Fibroblast of lung (primary cell): ENCODE results near the gene C1QB. TPM values are rescaled to one million over a fixed set of nuclear protein-coding genes. Genes with fewer than 3 reads are reported as not detected.

Experiments
- DNase-seq, 2 donors: peaks; one replicate each; pipeline versions ENCODE4 v3.0.0 to v3.0.0-alpha.2; 2010; ENCODE audit warnings: low read depth in 2 of 2
- H2AFZ ChIP-seq: 2 replicates; pipeline ENCODE4 v1.5.1; 2012; ENCODE audit warnings: low read length, control low read depth, inconsistent platforms
- H3K27ac ChIP-seq: 2 replicates; pipeline ENCODE4 v1.5.1; 2011; ENCODE audit warnings: low read length, control low read depth; ENCODE audit not compliant: insufficient read depth
- H3K27me3 ChIP-seq: 2 replicates; pipeline ENCODE4 v1.5.1; 2011; ENCODE audit warnings: mild to moderate bottlenecking, low read length; ENCODE audit not compliant: control insufficient read depth, insufficient read depth
- H3K36me3 ChIP-seq: 2 replicates; pipeline ENCODE4 v1.5.1; 2011; ENCODE audit warnings: low read length; ENCODE audit not compliant: control insufficient read depth, insufficient read depth
- H3K4me1 ChIP-seq: 2 replicates; pipeline ENCODE4 v1.5.1; 2011; ENCODE audit warnings: low read length; ENCODE audit not compliant: control insufficient read depth, insufficient read depth; ENCODE audit errors: extremely low read depth
- H3K4me2 ChIP-seq: 2 replicates; pipeline ENCODE4 v1.5.1; 2011; ENCODE audit warnings: low read length, control low read depth; ENCODE audit not compliant: insufficient read depth; ENCODE audit errors: extremely low read depth
- H3K4me3 ChIP-seq, 4 experiments: fragments of 200-600 bp in 1 of 4; sonication (generic) in 1 of 4; replicated peaks in 1 of 4; 2 replicates each; pipeline ENCODE4 v1.5.1; 2011 to 2016; ENCODE audit warnings: low read length in 4 of 4, low read depth in 3 of 4, mild to moderate bottlenecking in 3 of 4, control low read depth in 2 of 4, inconsistent platforms in 1 of 4, mixed read lengths in 1 of 4; ENCODE audit not compliant: insufficient read depth in 1 of 4; ENCODE audit errors: control extremely low read depth in 1 of 4
- H3K79me2 ChIP-seq: 2 replicates; pipeline ENCODE4 v1.5.1; 2012; ENCODE audit warnings: mild to moderate bottlenecking, low read length, inconsistent platforms; ENCODE audit not compliant: control insufficient read depth, insufficient read depth
- H3K9ac ChIP-seq: 2 replicates; pipeline ENCODE4 v1.5.1; 2011; ENCODE audit warnings: mild to moderate bottlenecking, low read length, control low read depth; ENCODE audit not compliant: insufficient read depth
- H3K9me3 ChIP-seq: 2 replicates; pipeline ENCODE4 v1.5.1; 2012; ENCODE audit warnings: low read depth, low read length; ENCODE audit not compliant: control insufficient read depth, insufficient read depth
- H4K20me1 ChIP-seq: 2 replicates; pipeline ENCODE4 v1.5.1; 2011; ENCODE audit warnings: low read length; ENCODE audit not compliant: control insufficient read depth, insufficient read depth; ENCODE audit errors: extremely low read depth
- EZH2 ChIP-seq: IDR thresholded peaks from 2 replicates; pipeline ENCODE4 v1.5.1; 2012; ENCODE audit warnings: low read length, control low read depth, mild to moderate bottlenecking; ENCODE audit errors: missing control alignments
- polyA plus RNA-seq, 2 donors: library from polyadenylated mRNA; depleted of rRNA in 1 of 2; stranded (reverse) in 1 of 2; unstranded in 1 of 2; fragments of >200 nt; gene quantifications; 2 replicates each; pipeline ENCODE4 v1.2.1, GENCODE V29; 2011 to 2012; ENCODE audit warnings: missing spikeins in 1 of 2
- total RNA-seq: library from RNA; depleted of rRNA; stranded (reverse); fragments of >200 nt; gene quantifications from 2 replicates; pipeline ENCODE4 v1.2.1, GENCODE V29; 2014
- TF ChIP-seq, protein P1 (sequence below), 2 donors: IDR thresholded peaks in 1 of 2; conservative IDR thresholded peaks in 1 of 2; 1 replicate in 1 of 2; 2 replicates in 1 of 2; pipeline ENCODE4 v1.5.1; 2011 to 2012; ENCODE audit warnings: low read length in 2 of 2, control low read depth in 1 of 2, inconsistent platforms in 1 of 2, low read depth in 1 of 2, mild to moderate bottlenecking in 1 of 2

C1QB gene
- total and polyA plus RNA-seq, 2 donors (not counting 1 experiment from before 2014, with no cell fraction given): not detected

GRCh38 chr1:22612671-22613571, 40.1 kb upstream of the C1QB start:
- TF ChIP-seq EZH2: no peak
- TF ChIP-seq, protein P1, sequence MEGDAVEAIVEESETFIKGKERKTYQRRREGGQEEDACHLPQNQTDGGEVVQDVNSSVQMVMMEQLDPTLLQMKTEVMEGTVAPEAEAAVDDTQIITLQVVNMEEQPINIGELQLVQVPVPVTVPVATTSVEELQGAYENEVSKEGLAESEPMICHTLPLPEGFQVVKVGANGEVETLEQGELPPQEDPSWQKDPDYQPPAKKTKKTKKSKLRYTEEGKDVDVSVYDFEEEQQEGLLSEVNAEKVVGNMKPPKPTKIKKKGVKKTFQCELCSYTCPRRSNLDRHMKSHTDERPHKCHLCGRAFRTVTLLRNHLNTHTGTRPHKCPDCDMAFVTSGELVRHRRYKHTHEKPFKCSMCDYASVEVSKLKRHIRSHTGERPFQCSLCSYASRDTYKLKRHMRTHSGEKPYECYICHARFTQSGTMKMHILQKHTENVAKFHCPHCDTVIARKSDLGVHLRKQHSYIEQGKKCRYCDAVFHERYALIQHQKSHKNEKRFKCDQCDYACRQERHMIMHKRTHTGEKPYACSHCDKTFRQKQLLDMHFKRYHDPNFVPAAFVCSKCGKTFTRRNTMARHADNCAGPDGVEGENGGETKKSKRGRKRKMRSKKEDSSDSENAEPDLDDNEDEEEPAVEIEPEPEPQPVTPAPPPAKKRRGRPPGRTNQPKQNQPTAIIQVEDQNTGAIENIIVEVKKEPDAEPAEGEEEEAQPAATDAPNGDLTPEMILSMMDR (conservative IDR thresholded peaks at IDR 0.05 in 1 of 2, IDR thresholded peaks at IDR 0.05 in 1 of 2; ENCODE audit: low read depth in 1 of 2, low read length in 2 of 2): no peak
- peaks cover 16% of the 10 kb centered on the region for H3K27me3 ChIP-seq
- no peak overlapping the region for H3K4me3 ChIP-seq
- no peaks in the 10 kb centered on the region for H4K20me1 ChIP-seq
- no peak overlapping the region for H3K27ac ChIP-seq
- H3K4me2 ChIP-seq: no peak overlapping the region
- no peaks in the 10 kb centered on the region for H3K4me1 ChIP-seq
- no peaks in the 10 kb centered on the region for H3K36me3 ChIP-seq
- no peaks in the 10 kb centered on the region for H3K9me3 ChIP-seq
- H2AFZ ChIP-seq: no peak overlapping the region
- no peak overlapping the region for H3K9ac ChIP-seq
- H3K79me2 ChIP-seq: no peaks in the 10 kb centered on the region
- no peak for DNase-seq

DNA sequence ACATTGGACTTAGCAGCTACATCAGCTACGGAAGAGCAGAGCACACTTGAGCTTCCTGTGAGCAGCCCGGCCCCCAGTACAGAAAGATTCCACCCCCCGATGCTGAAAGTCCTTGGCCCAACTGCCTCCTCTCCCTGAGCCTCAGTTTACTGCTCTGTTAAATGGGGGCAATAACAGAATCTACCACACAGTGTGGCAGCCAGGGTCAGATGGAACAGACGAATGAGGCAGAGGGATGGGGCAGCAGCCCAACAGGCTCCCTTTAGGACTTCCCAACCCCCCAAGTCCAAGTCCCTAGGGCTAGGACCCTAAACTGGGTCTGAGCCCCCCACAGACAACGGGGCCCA, 39.5 kb upstream of the C1QB start:
- Histone ChIP-seq H3K4me3 (no peak overlapping the region), H3K9me3 (no peaks in the 10 kb centered on the region), H2AFZ (no peak overlapping the region), H3K4me2 (no peak overlapping the region), H4K20me1 (no peaks in the 10 kb centered on the region), H3K79me2 (no peaks in the 10 kb centered on the region), H3K4me1 (no peaks in the 10 kb centered on the region), H3K36me3 (no peaks in the 10 kb centered on the region), H3K27ac (no peak overlapping the region), H3K27me3 (peaks cover 22% of the 10 kb centered on the region), H3K9ac (no peak overlapping the region)
- TF ChIP-seq, protein P1 (conservative IDR thresholded peaks at IDR 0.05 in 1 of 2, IDR thresholded peaks at IDR 0.05 in 1 of 2; ENCODE audit: low read depth in 1 of 2, low read length in 2 of 2): no peak
- no peak for TF ChIP-seq EZH2
- no peak for DNase-seq

DNA sequence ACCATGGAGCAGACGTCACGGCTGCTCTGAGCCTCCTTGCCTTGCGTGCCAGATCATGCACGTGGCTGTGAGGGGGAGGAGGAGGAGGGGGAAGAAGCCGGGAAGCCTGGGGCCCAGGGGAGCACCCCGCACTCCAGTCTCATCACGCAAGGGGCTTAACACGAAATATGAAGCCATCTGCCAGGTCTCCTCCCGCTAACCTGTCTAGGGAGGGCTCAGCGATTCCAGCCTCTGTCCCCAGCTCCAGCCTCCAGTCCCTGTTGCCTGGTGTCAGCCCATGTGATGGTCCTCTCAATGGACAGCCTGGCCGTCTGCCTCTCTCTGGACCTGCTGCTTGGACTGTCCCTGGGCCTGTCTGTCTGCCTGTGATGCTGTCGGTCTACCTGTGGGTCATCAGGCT, 39.1 kb upstream of the C1QB start:
- no peaks in the 10 kb centered on the region for H4K20me1 ChIP-seq
- H3K4me2 ChIP-seq: no peak overlapping the region
- H3K4me3 ChIP-seq: no peak overlapping the region
- TF ChIP-seq EZH2: no peak
- TF ChIP-seq, protein P1 (conservative IDR thresholded peaks at IDR 0.05 in 1 of 2, IDR thresholded peaks at IDR 0.05 in 1 of 2; ENCODE audit: low read depth in 1 of 2, low read length in 2 of 2): no peak
- peaks cover 25% of the 10 kb centered on the region for H3K27me3 ChIP-seq
- no peak overlapping the region for H3K27ac ChIP-seq
- no peak overlapping the region for H3K9ac ChIP-seq
- no peaks in the 10 kb centered on the region for H3K79me2 ChIP-seq
- no peaks in the 10 kb centered on the region for H3K4me1 ChIP-seq
- no peak for DNase-seq
- H2AFZ ChIP-seq: no peak overlapping the region
- H3K9me3 ChIP-seq: no peaks in the 10 kb centered on the region
- no peaks in the 10 kb centered on the region for H3K36me3 ChIP-seq
